ENCODE measurements around the gene LRRFIP1.
"Not testable (repeated sequence)": the region's sequence is repeated elsewhere in the genome, so short reads cannot be mapped to it uniquely, and the experiment has no call there.

Gene LRRFIP1

DNA sequence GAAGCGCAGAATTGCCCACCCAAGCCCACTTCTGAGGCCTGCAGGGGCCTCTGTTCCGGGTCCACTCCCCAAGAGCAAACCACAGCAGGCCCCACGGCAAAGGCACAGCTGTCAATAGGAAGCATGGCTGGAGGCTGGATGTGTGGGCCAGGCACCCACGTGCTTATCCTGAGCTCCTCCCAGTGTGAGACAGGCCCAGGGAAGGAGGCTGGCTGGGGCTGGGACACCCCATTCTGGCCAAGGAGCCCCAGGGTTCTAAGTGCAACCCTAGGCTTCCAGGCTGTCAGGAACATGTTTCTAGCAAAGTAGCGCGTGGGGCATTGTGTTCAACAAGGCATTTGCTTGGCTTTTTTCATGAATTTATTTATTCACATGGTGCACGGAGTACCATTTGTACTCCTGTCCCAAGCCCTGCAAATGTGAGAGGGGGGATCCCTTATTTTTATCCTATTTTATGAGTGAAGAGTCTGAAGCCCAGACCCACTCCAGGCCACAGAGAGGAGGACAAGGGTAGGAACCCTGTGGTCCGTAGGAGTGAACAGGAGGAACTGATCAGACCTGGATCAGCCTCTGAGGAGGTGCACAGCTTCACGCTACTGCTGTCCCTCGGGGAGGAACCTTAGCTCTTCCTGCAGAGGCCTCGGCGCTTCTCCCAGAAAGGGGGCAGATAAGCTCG lies 30.7 kb upstream of the LRRFIP1 start:
- no peak for DNase-seq (ENCODE audit: low spot score)

- DNase-seq (ENCODE audit: low spot score), result no peak
Measured at GRCh38 chr2:237597196-237598145, 29.9 kb upstream of the LRRFIP1 start.

- DNase-seq (ENCODE audit: low spot score), result no peak
Measured at GRCh38 chr2:237598468-237599208, 28.7 kb upstream of the LRRFIP1 start.

- DNase-seq (ENCODE audit: low spot score), result no peak
Measured at GRCh38 chr2:237599465-237600110, 27.8 kb upstream of the LRRFIP1 start.

DNA sequence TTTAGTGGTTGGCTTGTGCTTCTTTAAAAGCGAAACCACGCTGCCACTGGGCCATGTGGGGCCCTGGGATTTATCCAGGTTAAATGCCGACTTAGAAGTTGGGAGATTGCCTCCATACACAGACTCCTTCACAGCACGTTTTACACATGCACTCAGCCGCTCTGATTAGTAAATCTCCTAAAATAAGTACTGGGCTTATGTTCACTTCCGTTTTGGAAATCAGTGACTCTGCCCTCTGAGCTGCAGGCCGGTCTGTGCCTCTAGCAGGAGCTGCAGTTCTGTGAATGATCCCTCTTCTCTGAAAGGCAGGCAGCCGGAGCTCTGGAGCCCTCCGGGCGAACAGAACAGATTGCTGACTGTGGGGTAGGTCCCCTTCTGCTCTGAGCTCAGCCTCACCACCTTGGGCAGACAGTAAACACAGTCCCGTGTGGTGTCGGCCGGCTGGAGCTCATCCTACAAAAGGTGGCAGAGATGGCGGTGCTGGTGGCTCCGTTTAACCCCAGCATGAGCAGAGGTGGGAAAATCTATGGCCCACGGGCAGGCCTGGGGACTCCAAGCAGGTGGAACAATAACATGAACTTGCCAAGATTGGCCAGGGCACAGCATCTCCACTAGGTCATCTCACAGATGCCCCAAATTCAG lies 27.1 kb upstream of the LRRFIP1 start:
- peak; percentile 69 for DNase-seq (ENCODE audit: low spot score)

DNA sequence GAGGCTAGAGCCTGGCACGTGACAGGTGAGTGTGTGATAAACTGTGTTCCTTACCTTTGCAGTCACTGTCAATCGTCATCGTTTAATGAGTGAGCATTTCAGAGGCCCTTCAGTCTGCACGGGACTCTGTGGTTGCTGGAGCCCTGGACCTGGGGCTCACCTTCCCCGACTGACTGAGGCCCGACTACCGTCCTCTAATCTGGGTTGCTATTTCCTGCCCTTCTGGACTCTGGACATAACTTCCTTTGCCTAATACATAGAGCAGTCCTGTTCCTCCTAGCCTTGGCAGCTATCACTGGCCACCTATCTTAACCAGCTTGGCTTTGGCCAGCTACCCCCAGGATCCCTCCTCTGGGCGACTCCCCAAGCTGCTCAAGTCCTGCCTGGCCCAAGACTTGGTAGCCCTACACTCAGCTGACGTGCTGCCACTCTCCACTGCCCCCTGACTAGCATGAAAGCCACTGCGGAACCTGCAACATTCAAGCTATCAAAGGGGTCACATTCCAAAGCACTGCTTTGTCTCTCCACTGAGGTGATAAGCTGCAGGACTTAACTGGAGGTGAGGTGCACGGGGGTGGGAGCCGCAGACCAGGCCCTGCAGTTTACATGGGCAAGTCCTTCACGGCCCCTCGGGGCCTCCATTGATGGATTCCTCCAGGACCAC lies 25.8 kb upstream of the LRRFIP1 start:
- no peak for DNase-seq (ENCODE audit: low spot score)

DNA sequence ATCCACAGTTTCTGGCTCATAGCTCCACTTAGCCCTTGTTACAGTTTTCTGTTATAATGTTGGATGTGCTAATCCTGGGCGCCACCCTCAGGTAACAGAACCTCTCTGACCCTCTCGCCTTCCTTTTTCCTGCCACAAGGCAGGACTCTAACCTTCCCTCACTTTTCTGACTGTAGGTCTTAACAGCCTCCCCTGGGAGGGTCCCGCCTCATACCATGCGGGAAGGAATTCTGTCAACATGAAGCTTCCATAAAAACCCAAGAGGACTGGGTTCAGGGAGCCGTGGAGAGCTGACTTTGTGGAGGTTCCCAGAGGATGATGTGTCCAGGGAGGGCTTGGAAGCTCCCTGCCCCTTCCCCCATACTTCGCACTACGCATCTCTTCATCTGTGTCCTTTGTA lies 25.0 kb upstream of the LRRFIP1 start:
- no peak for DNase-seq (ENCODE audit: low spot score)

DNA sequence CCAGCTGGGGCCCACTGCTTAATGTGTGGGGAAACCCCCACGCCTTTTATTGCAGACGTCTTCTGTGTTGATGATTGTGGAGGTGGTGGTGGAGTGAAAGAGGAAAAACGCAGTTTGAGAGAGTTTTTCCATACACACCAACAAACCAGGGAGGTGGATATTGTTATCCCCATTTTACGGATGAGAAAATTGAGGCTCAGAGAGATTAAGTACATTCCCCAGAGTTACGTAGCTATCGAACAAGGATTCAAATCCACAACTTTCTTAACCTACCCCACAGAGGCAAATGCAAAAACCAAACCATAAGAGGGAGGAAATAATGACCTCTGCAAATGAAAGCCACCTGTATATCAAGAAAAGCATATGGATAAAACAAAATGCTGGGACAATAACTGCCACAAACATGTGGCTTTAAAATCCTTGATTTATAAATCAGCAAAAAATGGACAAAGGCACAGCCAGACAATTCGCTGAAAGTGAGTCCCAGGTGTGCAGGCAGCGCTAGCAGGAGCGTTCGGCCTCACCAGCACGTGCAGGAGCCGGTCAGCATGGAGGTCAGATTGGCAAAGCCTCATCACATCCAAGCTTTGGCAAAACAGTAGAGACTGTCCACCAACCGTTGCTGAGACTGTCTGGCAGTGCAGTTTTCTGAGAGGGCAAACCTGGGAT lies 24.2 kb upstream of the LRRFIP1 start:
- no peak for DNase-seq (ENCODE audit: low spot score)

- DNase-seq (ENCODE audit: low spot score), result no peak
Measured at GRCh38 chr2:237603718-237604362, 23.5 kb upstream of the LRRFIP1 start.

DNA sequence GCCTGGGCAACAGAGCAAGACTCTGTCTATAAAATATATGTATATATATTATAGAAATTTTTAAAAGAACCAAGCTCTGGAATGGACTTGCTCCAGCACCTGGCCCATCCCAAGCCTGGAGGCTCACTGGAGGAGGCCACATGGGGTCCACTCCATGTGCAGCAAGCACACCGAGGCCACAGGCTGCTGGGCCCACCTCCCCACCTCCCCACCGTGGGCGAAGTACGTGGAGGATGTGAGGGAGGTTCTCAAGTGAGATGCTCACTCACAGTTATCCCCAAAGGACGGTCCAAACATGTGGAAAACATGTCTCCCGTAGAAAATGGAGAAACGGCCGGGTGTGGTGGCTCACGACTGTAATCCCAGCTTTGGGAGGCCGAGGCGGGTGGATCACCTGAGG lies 23.0 kb upstream of the LRRFIP1 start:
- no peak for DNase-seq (ENCODE audit: low spot score)

GRCh38 chr2:237604960-237605359 lies 22.4 kb upstream of the LRRFIP1 start:
- no peak for DNase-seq (ENCODE audit: low spot score)

DNA sequence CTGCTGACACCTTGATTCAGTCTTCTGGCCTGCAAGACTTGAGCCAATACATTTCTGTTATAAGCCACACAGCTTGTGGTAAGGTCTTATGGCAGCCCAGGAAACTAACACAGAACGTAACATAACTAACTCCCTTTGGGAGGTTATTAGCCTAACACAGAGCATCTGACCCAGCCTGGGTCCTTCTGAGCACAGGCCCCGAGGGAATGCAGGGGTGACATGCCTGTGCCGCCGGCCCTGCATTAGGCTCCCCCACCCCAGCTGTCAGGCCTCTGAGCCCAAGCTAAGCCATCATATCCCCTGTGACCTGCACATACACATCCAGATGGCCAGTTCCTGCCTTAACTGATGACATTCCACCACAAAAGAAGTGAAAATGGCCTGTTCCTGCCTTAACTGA lies 20.9 kb upstream of the LRRFIP1 start:
- DNase-seq (ENCODE audit: low spot score), result not testable (repeated sequence)

DNA sequence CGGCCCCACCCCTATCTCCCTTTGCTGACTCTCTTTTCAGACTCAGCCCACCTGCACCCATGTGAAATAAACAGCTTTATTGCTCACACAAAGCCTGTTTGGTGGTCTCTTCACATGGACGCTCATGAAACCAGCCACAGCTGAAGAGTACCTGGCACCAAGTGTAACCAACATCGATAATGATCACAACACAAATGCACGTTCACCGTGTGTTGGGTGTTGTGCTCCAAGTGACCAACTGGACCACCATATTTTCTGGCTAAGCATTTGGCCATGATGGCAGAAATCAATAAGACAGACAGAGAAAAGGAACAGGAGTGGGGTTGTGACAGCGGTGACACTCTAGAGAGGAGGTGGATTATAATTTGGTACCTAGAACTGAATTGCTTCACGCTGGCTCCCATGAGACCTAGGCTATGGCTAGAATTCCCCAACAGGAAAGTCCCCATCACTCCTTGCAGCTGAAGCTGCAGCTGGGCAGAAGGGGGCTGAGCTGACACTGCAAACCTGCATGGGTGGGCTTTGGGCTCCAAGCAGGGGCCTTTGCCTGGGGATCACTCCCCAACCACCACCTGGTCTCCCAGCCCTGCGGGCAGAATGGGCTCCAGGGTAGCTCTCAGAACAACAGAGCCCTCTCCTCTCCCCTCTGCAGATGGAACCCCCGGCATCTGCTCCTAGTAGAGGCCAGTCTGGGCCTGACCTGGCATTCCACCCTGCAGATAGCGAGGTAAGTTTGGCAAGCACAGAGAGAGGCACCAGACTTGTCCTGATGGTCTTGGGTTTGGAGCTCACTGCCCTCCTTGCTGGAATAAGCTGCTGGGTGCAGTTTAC lies 14.6 kb upstream of the LRRFIP1 start:
- DNase-seq (ENCODE audit: low spot score), result no peak

DNA sequence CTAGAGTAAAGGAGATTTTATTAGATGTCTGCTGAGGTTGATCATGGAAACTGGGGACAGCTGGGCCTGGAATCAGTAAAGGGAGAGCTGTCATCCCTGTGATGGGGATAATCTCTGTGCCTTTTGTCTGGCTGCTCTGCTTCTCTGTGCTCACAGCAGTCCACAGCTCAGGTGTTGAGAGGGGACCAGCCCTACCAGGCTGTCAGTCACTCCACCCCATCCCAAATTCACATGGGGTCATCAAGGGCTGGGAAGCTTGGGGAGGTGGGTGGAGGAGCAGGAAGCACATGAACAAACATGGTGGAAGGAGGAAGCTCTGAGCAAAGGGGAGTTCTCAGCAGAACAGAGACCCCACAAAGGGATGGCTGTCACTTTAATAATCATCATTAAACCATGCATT lies 13.7 kb upstream of the LRRFIP1 start:
- DNase-seq (ENCODE audit: low spot score), result no peak

GRCh38 chr2:237614151-237614720 lies 13.2 kb upstream of the LRRFIP1 start:
- no peak for DNase-seq (ENCODE audit: low spot score)

DNA sequence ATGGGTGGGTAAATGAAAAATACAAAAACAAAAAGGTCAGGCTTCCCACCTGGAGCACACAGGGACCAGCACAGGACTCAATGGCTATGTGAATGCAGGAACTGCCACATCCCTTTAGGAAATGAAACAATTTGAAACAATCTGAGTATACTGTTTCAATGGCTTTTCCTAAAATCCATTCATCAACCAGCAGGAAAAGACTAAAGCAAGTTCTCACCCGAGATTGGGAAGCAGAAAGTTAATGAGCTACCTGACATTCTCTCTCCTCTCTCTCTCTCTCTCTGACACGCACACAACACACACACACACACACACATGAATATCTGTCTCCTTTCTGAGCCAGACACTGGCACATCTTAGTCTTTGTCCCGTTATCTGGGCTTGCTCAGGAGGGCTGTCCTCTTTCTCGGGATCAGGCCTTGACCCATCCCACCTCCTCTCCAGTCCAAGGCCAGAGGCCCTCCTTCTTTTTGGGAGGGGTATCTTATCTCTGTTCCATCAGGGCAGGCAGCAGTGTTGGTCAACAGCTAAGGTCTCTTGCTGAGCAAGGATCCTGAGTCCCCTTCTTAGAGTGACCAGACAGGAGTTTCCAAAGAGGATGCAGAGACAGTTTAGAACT lies 11.6 kb upstream of the LRRFIP1 start:
- DNase-seq (ENCODE audit: low spot score), result no peak

DNA sequence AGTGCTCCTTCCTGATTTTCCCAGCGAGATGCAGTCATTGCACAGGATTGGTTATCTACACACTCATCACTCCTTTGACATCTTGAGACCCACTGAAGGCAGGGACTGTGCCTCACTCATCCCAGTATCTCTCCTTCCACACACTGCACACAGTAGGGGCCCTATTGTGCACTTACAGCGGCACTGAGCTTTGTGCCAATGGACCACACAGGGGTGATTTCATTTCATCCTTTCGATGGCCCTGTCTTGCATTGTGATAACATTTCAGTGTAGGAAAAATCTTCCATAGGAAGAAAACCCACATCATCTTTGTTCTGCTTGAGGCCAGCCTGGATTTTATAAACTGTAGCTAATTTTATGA lies 11.0 kb upstream of the LRRFIP1 start:
- DNase-seq (ENCODE audit: low spot score), result no peak
